HG02884 (cell line): Measurements from ENCODE around the gene FAM184A.
"Not testable (repeated sequence)": the region's sequence is repeated elsewhere in the genome, so short reads cannot be mapped to it uniquely, and the experiment has no call there.

Experiments used
- ATAC-seq: cut with Tn5 transposase; IDR thresholded peaks from one replicate; pipeline ENCODE4 v1.9.1; 2021; ENCODE audit warnings: mild to moderate bottlenecking, moderate library complexity; ENCODE audit not compliant: unreplicated experiment

The FAM184A gene, protein sequence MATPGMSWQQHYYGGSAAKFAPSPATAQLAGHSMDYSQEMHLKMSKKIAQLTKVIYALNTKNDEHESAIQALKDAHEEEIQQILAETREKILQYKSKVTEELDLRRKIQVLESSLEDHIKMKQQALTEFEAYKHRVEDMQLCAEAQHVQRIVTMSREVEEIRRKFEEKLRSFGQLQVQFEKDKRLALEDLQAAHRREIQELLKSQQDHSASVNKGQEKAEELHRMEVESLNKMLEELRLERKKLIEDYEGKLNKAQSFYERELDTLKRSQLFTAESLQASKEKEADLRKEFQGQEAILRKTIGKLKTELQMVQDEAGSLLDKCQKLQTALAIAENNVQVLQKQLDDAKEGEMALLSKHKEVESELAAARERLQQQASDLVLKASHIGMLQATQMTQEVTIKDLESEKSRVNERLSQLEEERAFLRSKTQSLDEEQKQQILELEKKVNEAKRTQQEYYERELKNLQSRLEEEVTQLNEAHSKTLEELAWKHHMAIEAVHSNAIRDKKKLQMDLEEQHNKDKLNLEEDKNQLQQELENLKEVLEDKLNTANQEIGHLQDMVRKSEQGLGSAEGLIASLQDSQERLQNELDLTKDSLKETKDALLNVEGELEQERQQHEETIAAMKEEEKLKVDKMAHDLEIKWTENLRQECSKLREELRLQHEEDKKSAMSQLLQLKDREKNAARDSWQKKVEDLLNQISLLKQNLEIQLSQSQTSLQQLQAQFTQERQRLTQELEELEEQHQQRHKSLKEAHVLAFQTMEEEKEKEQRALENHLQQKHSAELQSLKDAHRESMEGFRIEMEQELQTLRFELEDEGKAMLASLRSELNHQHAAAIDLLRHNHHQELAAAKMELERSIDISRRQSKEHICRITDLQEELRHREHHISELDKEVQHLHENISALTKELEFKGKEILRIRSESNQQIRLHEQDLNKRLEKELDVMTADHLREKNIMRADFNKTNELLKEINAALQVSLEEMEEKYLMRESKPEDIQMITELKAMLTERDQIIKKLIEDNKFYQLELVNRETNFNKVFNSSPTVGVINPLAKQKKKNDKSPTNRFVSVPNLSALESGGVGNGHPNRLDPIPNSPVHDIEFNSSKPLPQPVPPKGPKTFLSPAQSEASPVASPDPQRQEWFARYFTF

DNA sequence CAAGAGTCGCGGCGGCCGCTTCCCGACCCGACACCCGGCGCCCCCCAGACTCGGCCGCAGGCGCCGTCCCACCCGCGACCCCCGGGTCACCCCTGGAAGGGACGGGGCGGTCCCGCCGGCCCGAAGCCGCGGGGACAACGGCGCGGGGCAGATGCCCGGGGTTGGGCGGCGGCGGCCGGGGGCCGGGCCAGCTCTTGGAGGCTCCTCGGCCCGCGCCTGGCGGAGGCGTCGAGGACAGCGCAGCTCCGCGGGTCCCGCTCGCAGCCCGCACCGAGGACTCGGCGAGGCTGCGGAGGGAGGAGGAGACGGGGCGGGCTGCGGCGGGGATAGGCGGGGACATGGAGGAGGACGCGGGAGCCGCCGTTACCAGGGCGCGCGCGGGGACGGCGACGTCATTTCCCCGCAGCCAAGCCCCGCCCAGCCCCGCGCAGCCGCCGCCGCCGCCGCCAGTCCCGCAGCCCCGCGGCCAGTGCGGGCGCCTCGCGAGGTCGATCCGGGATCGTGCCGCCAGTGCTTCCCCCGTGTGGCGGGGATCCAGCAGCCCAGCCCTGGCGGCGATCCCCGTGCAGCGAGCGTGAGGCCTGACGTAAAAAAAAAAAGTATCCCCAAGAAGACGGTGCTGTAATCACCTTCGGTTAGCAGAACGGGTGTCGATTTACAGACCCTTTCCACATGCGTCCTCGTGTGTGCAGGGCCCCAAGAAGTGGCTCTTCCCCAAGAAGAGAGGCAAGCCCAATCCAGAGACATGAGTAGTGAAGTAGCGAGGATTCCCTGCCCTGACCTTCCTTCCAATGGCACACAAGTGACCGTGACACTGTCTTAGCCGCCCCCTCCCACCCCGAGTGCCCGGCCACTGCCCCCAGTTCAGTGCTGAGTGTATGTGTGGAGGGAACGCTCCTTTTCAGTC lies at the start of gene FAM184A:
Gene FAM184A, minus strand, starts transcription at position 289 of the 907 bp plus-strand sequence. CDS start 365 bp downstream, outside the sequence.
- peak; percentile 63 for ATAC-seq

DNA sequence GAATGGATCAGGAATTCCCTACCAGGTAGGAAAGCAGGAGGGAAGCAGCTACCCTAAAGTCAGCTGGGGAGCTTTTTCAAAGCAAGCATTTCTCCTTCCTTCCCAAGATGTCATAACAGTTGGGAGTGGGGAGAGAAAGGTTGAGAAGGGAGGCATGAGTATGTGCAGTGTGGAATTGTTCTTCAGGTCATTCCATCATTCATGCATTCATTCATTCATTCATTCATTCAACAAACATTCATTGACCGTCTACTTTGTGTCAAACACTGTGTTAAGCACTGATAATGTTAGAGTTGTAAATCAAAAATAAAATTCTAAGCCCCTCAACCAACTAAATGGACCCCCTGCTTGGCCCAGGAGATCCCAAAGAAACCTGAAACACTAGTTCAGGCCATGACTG lies 49.2 kb upstream of the FAM184A start:
- no peak for ATAC-seq

DNA sequence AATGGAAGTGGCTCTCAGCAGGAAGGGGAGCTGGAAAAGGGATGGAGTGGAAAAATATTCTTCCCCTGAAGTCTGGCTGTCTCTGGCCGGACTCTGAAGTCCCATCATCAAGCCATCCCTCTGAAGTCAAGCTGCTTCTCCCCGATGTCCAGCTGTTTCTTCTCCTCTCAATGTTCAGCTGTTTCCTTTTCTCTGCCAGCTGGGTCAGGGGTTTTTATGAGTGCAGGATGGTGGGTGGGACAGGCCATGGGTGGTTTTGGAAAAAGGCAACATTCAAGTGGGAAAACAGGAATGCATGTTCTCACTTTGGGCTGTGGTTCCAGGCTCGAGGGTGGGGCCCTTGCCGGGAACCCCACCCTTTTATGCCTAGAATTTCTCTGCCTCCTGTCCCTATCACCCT lies 48.4 kb upstream of the FAM184A start:
- ATAC-seq, result no peak

DNA sequence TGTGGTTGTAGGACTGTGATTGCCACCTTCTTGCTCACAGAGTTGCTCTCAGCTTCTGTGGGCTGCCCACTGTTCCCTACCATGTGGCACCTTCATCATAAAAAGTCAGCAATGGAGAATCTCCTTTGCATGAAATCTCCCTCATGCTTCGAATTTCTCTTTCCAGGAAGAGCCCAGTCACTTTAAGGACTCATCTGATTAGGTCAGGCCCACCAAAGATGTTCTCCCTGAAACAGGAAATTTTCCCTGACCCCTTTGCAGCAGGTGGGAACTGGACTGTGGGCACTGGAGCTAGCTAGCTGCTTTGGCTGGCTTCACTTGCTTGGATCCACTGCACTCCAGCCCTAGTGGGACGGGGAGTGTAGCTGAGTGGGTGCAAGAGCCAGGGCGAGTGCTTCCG lies 47.7 kb upstream of the FAM184A start:
- no peak for ATAC-seq

DNA sequence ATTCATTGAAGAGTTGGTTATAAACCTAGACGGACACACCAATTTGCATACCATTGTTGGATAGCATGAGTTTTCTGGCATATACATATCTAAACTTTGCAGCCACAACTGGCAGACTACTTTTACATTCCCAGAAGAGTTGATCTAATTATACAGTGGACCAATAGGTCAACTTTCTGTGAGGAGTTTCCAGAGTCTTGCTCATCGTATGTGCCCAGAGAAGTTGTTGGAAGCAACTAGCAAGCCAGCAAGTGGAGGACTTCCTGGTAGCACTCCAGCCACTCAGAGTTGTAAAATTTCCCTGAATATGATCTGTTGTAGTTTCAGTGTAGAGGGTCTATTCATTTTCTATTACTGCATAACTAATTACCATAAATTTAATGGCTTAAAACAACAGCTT lies 47.1 kb upstream of the FAM184A start:
- no peak for ATAC-seq

DNA sequence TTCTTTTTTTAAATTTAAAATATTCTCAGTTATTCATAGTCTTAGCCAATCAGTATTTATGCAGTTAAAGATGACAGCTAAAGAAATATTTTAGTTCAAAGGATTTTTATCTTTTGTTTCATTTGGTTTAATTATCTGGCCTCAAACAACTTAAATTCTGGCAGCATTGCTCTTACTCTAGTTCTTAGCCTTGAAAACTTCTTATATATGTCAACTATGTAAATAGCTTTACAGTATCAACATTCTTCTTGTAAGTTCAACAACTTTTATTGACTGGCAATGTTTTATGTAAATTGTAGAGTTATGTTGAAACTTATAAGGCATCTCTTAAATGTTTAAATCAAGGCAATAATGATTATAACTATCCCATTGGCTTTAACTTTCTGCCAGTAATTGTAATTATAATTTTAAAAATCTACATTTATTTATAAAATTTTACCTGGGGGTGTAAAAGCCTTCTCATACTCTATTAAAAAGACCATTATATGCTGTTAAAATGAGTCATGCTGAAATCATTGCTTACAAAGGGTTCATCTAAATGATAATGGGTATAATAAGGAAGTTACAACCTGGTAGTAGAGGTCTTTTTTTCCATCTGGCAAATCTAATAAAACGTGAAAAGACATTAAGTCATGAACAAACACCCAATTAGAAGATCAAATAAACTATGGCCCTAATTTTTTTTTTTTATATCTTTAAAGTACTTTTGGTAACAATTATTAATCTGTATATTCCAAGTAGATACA lies 45.8 kb upstream of the FAM184A start:
- ATAC-seq, result no peak

DNA sequence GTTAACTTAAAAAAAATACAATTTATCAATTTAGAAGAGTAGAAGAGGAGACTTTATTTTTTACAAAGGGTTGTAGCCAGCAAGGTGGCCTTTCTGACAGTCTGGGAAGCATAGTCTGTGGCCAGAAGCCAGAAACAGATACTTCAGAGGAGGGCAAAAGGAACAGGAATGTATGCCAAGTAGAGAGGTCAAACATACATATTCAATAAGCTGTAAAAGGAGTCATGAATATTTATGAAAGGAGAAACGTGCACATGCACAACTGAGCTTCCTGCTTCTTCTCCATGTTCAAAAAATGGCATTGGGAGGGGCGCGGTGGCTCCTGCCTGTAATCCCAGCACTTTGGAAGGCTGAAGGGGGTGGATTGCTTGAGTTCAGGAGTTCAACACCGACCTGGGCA lies 43.9 kb upstream of the FAM184A start:
- no peak for ATAC-seq

DNA sequence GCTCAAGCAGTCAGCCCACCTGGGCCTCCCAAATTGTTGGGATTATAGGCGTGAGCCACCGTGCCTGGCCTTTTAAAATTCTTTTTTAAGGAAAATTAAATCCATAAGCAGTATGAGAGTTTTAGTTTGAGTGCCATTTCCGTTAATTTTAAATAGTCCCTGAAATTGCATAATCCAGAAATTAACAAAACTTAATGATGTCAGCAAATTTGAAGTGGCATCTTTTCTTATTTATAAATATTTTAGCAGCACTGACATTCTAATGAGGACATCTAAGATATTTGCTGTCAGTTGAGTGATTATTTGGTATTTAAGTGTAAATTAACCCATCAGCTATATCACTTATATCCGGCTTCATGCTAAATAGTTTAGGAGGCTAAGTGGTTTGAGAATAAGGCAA lies 42.9 kb upstream of the FAM184A start:
- ATAC-seq, result no peak

DNA sequence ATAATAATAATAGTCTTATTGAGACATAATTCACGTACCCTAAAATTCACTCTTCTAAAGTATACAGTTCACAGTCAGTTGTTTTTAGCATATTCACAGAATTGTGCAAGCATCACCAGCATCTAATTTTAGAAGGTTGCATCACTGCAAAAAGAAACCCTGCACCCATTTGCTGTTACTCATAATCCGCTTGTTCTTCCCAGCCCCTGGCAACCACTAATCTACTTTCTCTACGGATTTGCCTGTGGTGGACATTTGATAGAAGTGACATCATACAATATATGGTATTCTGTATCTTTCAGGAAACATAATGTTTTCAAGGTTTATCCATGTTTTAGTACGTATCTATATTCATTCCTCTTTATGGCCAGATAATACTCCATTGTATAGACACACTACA lies 41.5 kb upstream of the FAM184A start:
- no peak for ATAC-seq

DNA sequence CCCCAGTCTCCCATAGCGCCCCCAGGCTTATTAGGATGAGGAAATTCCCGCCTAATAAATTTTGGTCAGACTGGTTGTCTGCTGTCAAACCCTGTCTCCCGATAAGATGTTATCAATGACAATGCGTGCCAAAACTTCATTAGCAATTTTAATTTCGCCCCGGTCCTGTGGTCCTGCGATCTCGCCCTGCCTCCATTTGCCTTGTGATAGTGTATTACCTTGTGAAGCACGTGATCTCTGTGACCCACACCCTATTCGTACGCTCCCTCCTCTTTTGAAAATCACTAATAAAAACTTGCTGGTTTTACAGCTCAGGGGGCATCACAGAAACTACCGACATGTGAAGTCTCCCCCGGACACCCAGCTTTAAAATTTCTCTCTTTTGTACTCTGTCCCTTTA lies 40.6 kb upstream of the FAM184A start:
- not testable (repeated sequence) for ATAC-seq

DNA sequence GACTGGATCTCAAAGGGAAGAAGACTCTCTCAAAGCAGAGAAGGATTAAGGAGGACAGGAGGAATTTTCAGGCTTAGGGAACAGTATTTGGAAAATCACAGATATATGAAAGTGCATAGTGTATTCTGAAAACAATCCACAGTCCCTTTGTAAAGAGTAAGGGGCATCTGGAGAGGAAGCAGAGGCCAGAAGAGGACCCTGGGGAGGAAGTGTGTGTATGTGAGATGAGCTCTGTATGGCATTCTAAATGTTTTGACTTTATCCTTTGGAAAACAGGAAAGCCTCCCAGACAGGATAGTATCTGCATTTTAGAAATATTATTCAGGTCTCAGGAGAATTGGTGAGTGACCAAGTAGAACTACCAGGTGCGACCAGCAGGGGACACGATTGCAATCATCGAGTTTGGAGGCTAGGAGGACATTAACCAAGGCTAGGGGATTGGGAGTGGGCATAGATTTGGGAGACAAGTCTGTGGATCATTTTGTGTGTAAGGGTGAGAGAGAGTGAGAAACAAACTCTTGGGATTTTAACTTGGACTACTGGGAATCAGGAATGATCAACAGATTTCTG lies 38.3 kb upstream of the FAM184A start:
- ATAC-seq, result no peak

DNA sequence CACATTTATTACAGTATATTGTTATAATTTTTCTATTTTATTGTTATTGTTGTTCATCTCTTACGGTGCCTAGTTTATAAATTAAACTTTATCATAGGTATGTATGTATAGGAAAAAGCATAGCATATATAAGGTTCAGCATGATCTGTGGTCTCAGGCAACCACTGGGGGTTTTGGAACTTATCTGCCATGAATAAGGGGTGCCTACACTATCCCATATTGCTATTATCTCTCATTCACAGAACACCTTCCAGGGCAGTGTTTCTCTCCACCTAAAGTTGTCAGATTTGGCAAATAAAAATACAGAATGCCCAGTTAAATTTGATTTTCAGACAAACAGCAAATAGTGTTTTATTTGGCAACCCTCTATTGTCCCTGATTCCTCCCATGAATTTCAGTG lies 35.5 kb upstream of the FAM184A start:
- no peak for ATAC-seq

DNA sequence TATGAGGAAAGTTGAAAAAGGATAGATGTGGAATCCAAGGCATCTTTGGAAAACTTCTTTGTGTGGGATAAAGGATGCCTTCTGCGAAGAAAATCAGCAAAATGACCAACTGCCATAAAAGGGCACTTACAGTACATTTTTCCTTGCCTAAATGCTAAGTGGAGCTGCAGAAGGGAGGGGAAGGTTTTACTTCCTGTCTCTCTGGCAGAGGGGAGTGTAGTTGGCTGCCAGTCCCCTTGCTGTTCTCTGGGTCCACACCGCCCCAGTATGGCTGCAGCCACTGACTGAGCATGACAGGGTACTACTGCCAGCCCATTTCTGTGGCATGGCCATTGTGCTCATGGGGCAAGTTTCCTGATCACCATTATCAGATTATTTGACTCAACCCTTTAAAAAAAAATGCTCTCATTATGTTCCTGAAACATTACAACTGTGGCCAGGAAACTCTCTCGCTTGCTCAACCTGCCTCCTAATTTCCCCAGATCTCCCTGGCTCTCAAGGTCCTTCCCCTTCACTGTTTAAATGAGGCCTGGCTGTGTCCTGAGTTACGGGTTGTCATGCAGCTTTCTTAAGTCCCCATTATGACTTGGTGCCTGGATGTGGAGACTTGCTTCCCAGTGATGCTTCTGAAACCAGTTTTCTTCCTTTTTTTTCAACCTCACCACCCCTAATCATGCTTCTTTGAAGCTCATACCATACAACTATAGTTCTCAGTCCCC lies 34.5 kb upstream of the FAM184A start:
- no peak for ATAC-seq

DNA sequence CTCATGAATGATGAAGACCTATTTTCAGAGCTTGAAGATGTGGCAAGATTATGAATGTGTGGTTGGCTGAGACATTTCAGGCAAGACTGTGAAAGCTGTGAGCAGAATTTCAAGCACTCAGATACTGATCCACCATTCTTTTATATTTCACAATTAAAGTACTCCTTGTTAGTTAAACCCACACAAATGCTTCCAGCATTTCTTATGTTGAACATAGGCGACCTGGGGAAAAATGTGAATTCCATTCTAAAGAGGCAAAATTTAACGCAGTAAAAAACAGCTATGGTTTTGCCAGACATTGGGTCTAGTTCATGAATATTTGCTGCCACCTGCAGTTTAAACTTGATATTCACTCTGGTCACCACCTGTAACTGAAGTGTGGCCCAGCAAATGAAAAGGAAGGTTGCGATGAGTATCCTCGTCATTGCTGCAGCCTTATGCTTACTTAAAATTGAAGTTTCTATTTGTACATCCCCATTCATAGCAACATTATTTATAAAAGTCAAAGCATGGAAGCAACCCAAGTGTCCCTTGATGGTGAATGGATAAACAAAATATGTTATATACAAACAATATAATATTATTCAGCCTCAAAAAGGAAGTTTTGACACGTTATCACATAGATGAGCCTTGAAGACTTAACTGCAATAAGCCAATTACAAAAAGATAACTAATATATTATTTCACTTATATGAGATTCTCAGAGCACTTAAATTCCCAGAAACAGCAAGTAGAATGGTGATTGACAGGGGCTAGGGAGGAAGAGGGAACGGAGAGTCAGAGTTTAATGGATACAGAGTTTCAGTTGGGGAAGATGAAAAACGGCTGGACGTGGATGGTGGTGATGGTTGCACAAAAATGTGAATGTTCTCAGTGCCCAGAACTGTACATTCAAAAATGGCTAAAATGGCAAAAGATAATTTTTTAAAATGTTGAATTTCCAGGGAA lies 32.4 kb upstream of the FAM184A start:
- peak; percentile 83 for ATAC-seq

DNA sequence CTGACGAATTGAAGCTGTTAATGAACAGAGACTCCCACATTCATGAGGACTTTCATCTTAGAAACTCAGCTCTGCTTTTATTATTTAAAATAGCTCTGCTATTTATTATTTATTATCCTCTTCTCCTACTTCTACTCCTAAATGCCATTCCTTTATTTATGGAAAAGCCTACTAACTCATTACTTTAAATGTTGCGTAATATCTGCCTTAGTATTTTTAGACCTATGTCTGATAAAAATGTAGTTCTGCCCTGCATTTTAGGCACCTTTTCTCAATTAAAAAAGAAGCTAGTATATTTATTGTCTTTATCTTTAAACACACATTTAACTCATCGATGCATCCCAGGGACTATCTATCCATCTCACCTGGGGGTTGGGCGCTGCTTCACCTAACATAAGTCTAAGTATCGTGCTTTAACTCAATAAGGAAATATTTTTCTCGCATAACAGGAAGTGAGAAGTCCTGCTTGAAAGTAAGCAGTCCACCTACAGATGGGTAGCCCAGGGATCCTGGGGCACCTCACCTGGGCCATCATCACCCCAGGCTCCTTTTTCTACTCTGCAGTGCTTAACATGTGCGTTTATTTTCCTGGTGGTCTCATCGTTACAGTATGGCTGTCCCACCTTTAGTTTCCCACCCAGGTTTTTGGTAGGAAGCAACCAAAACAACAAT lies 31.3 kb upstream of the FAM184A start:
- no peak for ATAC-seq

DNA sequence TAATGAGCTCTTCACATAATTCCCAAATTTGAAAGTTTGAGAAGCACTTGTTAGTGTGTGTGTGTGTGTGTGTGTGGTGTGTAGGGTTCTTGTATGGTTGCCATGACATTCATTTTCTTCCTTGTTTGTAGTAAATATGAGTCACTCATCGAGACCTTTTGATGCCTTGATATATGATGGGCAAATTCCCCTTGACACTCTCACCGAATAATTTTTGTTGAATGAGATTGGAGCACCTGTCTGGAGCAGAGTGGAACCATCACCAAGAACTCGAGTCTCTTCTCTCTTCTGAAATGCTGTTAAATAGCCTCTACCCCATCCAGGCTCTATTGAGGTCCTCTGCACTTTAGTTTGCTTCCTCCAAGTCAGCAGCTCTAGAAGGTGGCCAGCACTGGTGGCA lies 29.6 kb upstream of the FAM184A start:
- ATAC-seq, result no peak

DNA sequence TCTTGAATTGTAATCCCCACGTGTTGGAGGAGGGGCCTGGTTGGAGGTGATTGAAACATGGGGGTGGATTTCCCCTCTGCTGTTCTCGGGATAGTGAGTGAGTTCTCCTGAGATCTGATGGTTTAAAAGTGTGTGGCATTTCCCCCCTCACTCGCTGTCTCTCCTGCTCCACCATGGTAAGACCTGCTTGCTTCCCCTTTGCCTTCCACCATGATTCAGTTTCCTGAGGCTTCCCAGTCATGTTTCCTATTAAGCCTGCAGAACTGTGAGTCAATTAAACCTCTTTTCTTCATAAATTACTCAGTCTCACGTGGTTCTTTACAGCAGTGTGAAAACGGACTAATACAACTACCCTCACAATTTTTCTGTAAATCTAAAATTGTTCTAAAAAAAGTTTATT lies 26.8 kb upstream of the FAM184A start:
- no peak for ATAC-seq
